Fibroblast of skin of left quadriceps (primary cell): ENCODE measurements around the gene RABGAP1.

ENCODE experiments used
- DNase-seq, 2 experiments: peaks; one replicate each; pipeline ENCODE4 v3.0.0-alpha.2; 2013; ENCODE audit warnings: low read depth in 2 of 2

The RABGAP1 gene

GRCh38 chr9:122944960-122945888, 4.4 kb downstream of the RABGAP1 start:
- DNase-seq = no peak

- DNase-seq = no peak
Observed at GRCh38 chr9:122946461-122947005, 5.7 kb downstream of the RABGAP1 start.

- DNase-seq = no peak
Observed at GRCh38 chr9:122948313-122948712, 7.5 kb downstream of the RABGAP1 start.

GRCh38 chr9:122949696-122950095, 8.9 kb downstream of the RABGAP1 start:
- no peak for DNase-seq

GRCh38 chr9:122950263-122950662, 9.4 kb downstream of the RABGAP1 start:
- no peak for DNase-seq

- DNase-seq = no peak
Observed at GRCh38 chr9:122951056-122951455, 10.2 kb downstream of the RABGAP1 start.

GRCh38 chr9:122954253-122954691, 13.5 kb downstream of the RABGAP1 start:
- DNase-seq = no peak

- no peak for DNase-seq
Observed at GRCh38 chr9:122955961-122956360, 15.1 kb downstream of the RABGAP1 start.

GRCh38 chr9:122961139-122961538, 20.3 kb downstream of the RABGAP1 start:
- no peak for DNase-seq

GRCh38 chr9:122975196-122975595, 34.4 kb downstream of the RABGAP1 start:
- DNase-seq = no peak

- DNase-seq = no peak
Observed at GRCh38 chr9:122978601-122979000, 37.8 kb downstream of the RABGAP1 start.

GRCh38 chr9:122986010-122986409, 45.2 kb downstream of the RABGAP1 start:
- no peak for DNase-seq

GRCh38 chr9:122988141-122988540, 47.3 kb downstream of the RABGAP1 start:
- DNase-seq = no peak

- no peak for DNase-seq
Observed at GRCh38 chr9:122988920-122989621, 48.3 kb downstream of the RABGAP1 start.

- peak; percentile 80 to 82 for DNase-seq
Observed at GRCh38 chr9:122991370-122991830, 50.6 kb downstream of the RABGAP1 start.

GRCh38 chr9:122996586-122996985, 55.8 kb downstream of the RABGAP1 start:
- DNase-seq = no peak

GRCh38 chr9:122998448-122998847, 57.6 kb downstream of the RABGAP1 start:
- DNase-seq = no peak

- no peak for DNase-seq
Observed at GRCh38 chr9:123000371-123001068, 59.7 kb downstream of the RABGAP1 start.

- DNase-seq = peak in 1 of 2 experiments; percentile 22
Observed at GRCh38 chr9:123002754-123003153, 61.9 kb downstream of the RABGAP1 start.

- DNase-seq = peak; percentile 15 to 30
Observed at GRCh38 chr9:123003466-123003865, 62.6 kb downstream of the RABGAP1 start.

- no peak for DNase-seq
Observed at GRCh38 chr9:123005964-123006363, 65.1 kb downstream of the RABGAP1 start.

- no peak for DNase-seq
Observed at GRCh38 chr9:123007269-123007668, 66.4 kb downstream of the RABGAP1 start.
